Pancreas (tissue), 10 donors: ENCODE results near the gene TICAM2. TPM values are rescaled to one million over a fixed set of nuclear protein-coding genes. Genes with fewer than 3 reads are reported as not detected.
A peak's percentile ranks its signal among the peaks of the same experiment; 100 is the strongest.
"Not testable (repeated sequence)": the region's sequence is repeated elsewhere in the genome, so short reads cannot be mapped to it uniquely, and the experiment has no call there.

Experiments used
- ATAC-seq, 4 donors: fragments of 200-7000 bp; cut with Tn5 transposase; one replicate each; pipeline versions ENCODE4 v1.8.0 to v1.9.1; 2020; ENCODE audit warnings: mild to moderate bottlenecking in 4 of 4, moderate library complexity in 4 of 4
- DNase-seq, 6 donors: peaks; one replicate each; pipeline ENCODE4 v3.0.0-alpha.2; 2020
- FAIRE-seq: peaks from 2 replicates; lab custom pipeline; 2012; peaks lifted over from hg19 to GRCh38; lab: Jason Lieb, UNC
- H3K27ac ChIP-seq, 4 donors: fragments of 200-600 bp; sonication (generic); 1 replicate in 3 of 4; 2 replicates in 1 of 4; pipeline versions ENCODE4 v1.5.0 to v1.8.0; 2020
- H3K27me3 ChIP-seq, 4 donors: fragments of 200-600 bp; one replicate each; pipeline ENCODE4 v1.8.0; 2021
- H3K36me3 ChIP-seq, 3 donors: fragments of 200-600 bp; sonication (generic) in 1 of 3; one replicate each; pipeline versions ENCODE4 v1.5.0 to v1.8.0; 2020 to 2021
- H3K4me1 ChIP-seq, 3 donors: fragments of 200-600 bp; one replicate each; pipeline ENCODE4 v1.8.0; 2021
- H3K4me3 ChIP-seq, 4 donors: fragments of 200-600 bp; sonication (generic) in 2 of 4; one replicate each; pipeline versions ENCODE4 v1.5.0 to v1.8.0; 2020 to 2021
- H3K9me3 ChIP-seq, 4 donors: fragments of 200-600 bp; one replicate each; pipeline ENCODE4 v1.8.0; 2021
- WGBS, 2 donors: extraction: QIAGEN DNeasy Blood & Tissue Kit; methylation state at CpG; one replicate each; pipeline ENCODE4 v1.1.7; 2013; 5-methylcytosine and 5-hydroxymethylcytosine counted together
- intact Hi-C, 3 donors: fragments of 100-400 bp; cut with DNase I; formaldehyde crosslinking; loops; one replicate each; pipeline versions ENCODE4 v1.11.1 to v1.14.2; 2022
- polyA plus RNA-seq, 2 donors: library from polyadenylated mRNA; stranded (reverse); fragments of 200-250 nt; gene quantifications; one replicate each; pipeline ENCODE4 v1.2.3, GENCODE V29; 2013
- total RNA-seq, 6 donors: library from RNA; stranded (reverse); fragmentation: NEBNext Ultra II Directional in 4 of 6; extraction: Animal tissue kit (Norgen Biotek cat#: 25700) in 4 of 6; gene quantifications; one replicate each; pipeline versions ENCODE4 v1.2.1 to v1.2.4, GENCODE V29; 2021 to 2023
- TF ChIP-seq, protein P1 (sequence below), 4 donors: fragments of 200-600 bp; sonication (generic) in 3 of 4; IDR thresholded peaks; one replicate each; pipeline versions ENCODE4 v1.5.0 to v1.8.0; 2021; ENCODE audit warnings: antibody characterized with exemption in 4 of 4
- donor health status: healthy with polysubstance abuse.
- donor health status: DM: no; HTN: no; CAD: no; lungs with moderate emphysema.
- donor health status: DM: no; HTN: no; CAD: no.
- donor health status: control.
- donor health status: control.
- donor health status: Bipolar disorder and iron deficiency.
- donor health status: DM: yes; HTN: yes; CAD: no.
- donor health status: DM: no; HTN: no; CAD: no.
- donor health status: DM: no; HTN: no; CAD: no.
- donor health status: DM: yes; HTN: yes; CAD: no.

Gene TICAM2, protein sequence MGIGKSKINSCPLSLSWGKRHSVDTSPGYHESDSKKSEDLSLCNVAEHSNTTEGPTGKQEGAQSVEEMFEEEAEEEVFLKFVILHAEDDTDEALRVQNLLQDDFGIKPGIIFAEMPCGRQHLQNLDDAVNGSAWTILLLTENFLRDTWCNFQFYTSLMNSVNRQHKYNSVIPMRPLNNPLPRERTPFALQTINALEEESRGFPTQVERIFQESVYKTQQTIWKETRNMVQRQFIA
- total RNA-seq (1 to 10 TPM; 1.6 to 3.4 (median 2.2) TPM), polyA plus RNA-seq (1 to 10 TPM; 1.4 to 1.9 TPM)

DNA sequence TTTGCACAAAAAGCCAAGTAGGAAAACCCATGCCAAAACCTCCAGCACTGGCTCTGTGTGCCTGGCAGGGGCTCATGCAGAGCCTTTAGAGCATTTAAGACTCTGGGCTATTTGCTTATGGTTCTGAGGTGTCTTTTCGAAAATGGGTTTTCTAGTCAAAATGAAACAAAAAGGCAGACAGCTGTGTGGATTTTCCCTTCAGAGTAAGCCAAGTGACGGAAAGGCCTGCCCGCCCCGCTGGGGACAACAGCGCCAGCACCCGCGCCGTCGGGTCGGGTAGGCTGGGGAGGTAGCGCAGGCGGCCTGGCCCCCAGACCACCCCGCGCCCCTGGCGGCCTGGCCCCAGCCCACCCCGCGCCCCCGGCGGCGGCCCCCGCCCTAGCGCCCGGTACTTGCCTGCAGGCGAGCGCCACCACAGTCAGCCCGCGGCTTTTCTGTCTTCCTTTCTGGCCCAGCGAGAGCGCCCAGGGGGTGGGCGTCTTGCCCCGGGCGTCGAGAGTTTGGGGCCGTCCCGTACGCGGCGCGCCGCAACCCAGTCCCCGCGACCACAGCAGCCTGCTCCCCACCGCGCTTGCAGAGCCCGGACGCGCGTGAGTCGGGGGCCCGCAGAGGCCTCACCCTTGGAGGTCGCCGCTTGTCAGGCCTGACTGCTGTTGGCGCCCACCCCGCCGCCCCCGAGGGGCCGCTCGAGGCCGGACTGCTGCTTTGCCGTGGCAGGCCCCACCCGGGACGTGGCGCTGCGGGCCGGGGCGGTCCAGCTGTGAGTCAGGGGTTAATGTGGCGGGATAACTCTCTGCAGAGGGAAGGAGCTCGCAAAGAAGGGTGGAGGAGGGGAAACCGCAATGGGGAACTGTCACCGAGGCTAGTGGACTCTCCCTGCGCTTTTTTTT lies at the start of gene TICAM2:
Gene TICAM2 (minus strand): TSS at position 779 of the 890 bp plus-strand sequence. CDS start 21,223 bp downstream, outside the sequence.
- H3K27me3 ChIP-seq = no peaks in the 10 kb centered on the region
- intact Hi-C loops = no loop called here
- no peak for FAIRE-seq
- H3K4me1 ChIP-seq = peaks cover 0 to 7% (median 0%) of the 10 kb centered on the region in 3 donors
- peak; percentile 79 to 91 (median 84) for ATAC-seq
- H3K9me3 ChIP-seq = no peaks in the 10 kb centered on the region
- H3K36me3 ChIP-seq = no peaks in the 10 kb centered on the region
- 0% methylated on average over 39 to 71 of the region's 71 CpGs for WGBS, 2 donors
- peak within 1 kb of the TSS; percentile 67 to 93 (median 88) for H3K27ac ChIP-seq
- H3K4me3 ChIP-seq = peak within 1 kb of the TSS; percentile 60 to 89 (median 78)
- TF ChIP-seq, protein P1, sequence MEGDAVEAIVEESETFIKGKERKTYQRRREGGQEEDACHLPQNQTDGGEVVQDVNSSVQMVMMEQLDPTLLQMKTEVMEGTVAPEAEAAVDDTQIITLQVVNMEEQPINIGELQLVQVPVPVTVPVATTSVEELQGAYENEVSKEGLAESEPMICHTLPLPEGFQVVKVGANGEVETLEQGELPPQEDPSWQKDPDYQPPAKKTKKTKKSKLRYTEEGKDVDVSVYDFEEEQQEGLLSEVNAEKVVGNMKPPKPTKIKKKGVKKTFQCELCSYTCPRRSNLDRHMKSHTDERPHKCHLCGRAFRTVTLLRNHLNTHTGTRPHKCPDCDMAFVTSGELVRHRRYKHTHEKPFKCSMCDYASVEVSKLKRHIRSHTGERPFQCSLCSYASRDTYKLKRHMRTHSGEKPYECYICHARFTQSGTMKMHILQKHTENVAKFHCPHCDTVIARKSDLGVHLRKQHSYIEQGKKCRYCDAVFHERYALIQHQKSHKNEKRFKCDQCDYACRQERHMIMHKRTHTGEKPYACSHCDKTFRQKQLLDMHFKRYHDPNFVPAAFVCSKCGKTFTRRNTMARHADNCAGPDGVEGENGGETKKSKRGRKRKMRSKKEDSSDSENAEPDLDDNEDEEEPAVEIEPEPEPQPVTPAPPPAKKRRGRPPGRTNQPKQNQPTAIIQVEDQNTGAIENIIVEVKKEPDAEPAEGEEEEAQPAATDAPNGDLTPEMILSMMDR (IDR thresholded peaks at IDR 0.05) = peak in 2 of 4 donors; percentile 11 to 16
- peak; percentile 51 to 85 (median 73) for DNase-seq

DNA sequence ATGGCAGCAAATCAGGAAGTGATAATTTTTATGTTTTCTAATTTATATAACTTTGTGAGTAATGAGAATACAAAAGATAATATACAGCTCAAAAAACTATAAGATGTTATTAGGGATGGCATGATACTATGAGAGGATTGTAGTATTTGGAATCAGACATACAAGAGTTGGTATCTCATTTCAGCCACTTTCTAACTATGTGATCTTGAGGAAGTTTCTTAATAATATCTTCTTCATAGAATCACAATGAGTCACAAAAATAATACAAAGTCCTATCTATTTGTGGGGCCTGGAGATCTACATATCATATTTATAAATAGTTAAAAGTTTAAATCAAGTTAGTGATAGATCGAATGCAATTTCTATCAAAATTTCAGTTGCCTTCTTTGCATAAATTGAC lies 47.3 kb upstream of the TICAM2 start:
- H3K4me3 ChIP-seq = no peak overlapping the region
- no peaks in the 10 kb centered on the region for H3K4me1 ChIP-seq
- ATAC-seq (no peak), FAIRE-seq (no peak), DNase-seq (no peak)
- H3K27ac ChIP-seq = no peak overlapping the region
- intact Hi-C loops = loop anchor here in 2 of 3 donors (10.0 kb wide), 2 partner anchors 165 to 175 kb away; partner anchors contain the start of gene CDO1 (in 1 of the 2)
- H3K36me3 ChIP-seq = no peaks in the 10 kb centered on the region
- WGBS, 2 donors = 84 to 95% methylated on average over 1 of the region's 1 CpG
- TF ChIP-seq, protein P1 (IDR thresholded peaks at IDR 0.05) = no peak
- H3K9me3 ChIP-seq = no peaks in the 10 kb centered on the region
- H3K27me3 ChIP-seq = no peaks in the 10 kb centered on the region

DNA sequence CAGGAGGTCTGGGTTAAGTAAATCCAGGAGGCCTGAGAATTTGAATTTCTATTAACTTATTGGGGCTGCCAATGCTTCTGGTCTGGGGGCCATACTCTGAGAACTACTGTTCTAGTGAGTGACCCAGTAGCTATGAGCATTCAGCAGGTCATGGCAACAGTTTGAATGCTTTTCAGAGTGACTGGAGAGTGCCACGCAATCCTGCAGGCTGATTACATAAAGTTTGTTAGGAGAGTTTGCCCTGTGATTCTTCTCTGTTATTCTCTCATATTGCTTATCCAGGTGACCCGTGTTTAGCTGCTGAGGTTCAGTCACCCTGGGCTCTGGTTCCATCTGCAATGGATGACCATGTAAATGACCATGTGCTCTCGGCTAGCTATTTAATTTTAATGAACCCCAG lies 45.8 kb upstream of the TICAM2 start:
- DNase-seq (no peak), FAIRE-seq (no peak), ATAC-seq (no peak)
- no peak overlapping the region for H3K4me3 ChIP-seq
- no peak overlapping the region for H3K27ac ChIP-seq
- intact Hi-C loops = loop anchor here in 2 of 3 donors (10.0 kb wide), 2 partner anchors 167 to 177 kb away; partner anchors contain the start of gene CDO1 (in 1 of the 2)
- TF ChIP-seq, protein P1 (IDR thresholded peaks at IDR 0.05) = no peak
- H3K4me1 ChIP-seq = no peaks in the 10 kb centered on the region
- H3K36me3 ChIP-seq = no peaks in the 10 kb centered on the region
- H3K27me3 ChIP-seq = no peaks in the 10 kb centered on the region
- H3K9me3 ChIP-seq = no peaks in the 10 kb centered on the region
- 47 to 50% methylated on average over 3 of the region's 3 CpGs for WGBS, 2 donors

DNA sequence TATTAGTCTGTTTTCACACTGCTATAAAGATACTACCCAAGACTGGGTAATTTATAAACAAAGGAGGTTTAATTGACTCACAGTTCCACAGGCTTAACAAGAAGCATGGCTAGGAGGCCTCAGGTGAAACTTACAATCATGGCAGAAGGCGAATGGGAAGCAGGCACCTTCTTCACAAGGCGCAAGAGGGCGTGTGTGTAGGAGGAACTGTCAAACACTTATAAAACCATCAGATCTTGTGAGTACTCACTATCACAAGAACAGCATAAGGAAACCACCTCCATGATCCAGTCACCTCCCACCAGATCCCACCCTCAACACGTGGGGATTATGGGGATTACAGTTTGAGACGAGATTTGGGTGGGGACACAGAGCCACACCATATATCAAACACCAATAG lies 43.1 kb upstream of the TICAM2 start:
- H3K4me3 ChIP-seq, DNase-seq, H3K27me3 ChIP-seq, FAIRE-seq, H3K4me1 ChIP-seq, H3K36me3 ChIP-seq, H3K9me3 ChIP-seq, ATAC-seq, H3K27ac ChIP-seq: not testable (repeated sequence)
- intact Hi-C loops = loop anchor here in 2 of 3 donors (10.0 kb wide), 2 partner anchors 169 to 179 kb away; partner anchors contain the start of gene CDO1 (in 1 of the 2)
- WGBS, 2 donors = 70 to 80% methylated on average over 5 of the region's 5 CpGs

DNA sequence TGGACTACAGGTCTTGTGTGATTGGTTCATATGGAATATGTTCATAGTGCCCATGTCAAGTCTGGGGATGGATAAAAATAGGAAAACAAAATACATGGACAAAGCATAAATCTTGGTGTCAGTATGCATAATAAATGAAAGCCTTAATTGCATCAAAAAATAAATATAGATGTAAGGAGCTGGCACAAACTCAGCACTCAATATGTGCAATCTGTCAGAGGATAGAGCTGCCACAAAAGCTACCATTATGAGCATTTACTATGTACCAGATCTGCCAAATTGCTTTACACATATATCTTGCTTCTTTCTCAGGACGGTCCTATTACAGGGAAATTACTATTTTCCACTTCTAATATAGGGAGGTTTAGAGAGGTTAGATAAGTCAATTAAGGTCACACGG lies 41.8 kb upstream of the TICAM2 start:
- DNase-seq = no peak
- WGBS, 2 donors = 74 to 80% methylated on average over 2 of the region's 2 CpGs
- Histone ChIP-seq H3K36me3 (no peaks in the 10 kb centered on the region), H3K27me3 (no peaks in the 10 kb centered on the region), H3K4me3 (no peak overlapping the region), H3K27ac (no peak overlapping the region), H3K9me3 (no peaks in the 10 kb centered on the region), H3K4me1 (no peaks in the 10 kb centered on the region)
- TF ChIP-seq, protein P1 (IDR thresholded peaks at IDR 0.05) = no peak
- intact Hi-C loops = loop anchor here in 2 of 3 donors (10.0 kb wide), 2 partner anchors 171 to 181 kb away; partner anchors contain the start of gene CDO1 (in 1 of the 2)
- FAIRE-seq = no peak
- ATAC-seq = no peak
